HepG2 (cell line): ENCODE data around the gene GNRHR.

Experiments
- AKAP8 ChIP-seq: sonication (generic); formaldehyde crosslinking; IDR thresholded peaks from 2 replicates; pipeline ENCODE4 v1.5.1; 2020; ENCODE audit warnings: mild to moderate bottlenecking, missing genetic modification reagents
- ETV6 ChIP-seq: sonication (generic); formaldehyde crosslinking; conservative IDR thresholded peaks from 2 replicates; pipeline ENCODE4 v1.4.0; 2020; ENCODE audit warnings: missing genetic modification reagents
- FOXM1 ChIP-seq: sonication (generic); formaldehyde crosslinking; IDR thresholded peaks from 2 replicates; pipeline ENCODE4 v1.5.0; 2020; ENCODE audit warnings: missing genetic modification reagents
- POLR2AphosphoS5 ChIP-seq: IDR thresholded peaks from 2 replicates; pipeline ENCODE4 v1.6.1; 2012; ENCODE audit warnings: low read depth, low read length
- PRPF4 ChIP-seq: fragments of 200-400 bp; formaldehyde crosslinking; IDR thresholded peaks from 2 replicates; pipeline ENCODE4 v1.6.1; 2016; ENCODE audit warnings: low read length, low read depth; ENCODE audit not compliant: poor library complexity, severe bottlenecking
- TARDBP ChIP-seq: sonication (generic); formaldehyde crosslinking; IDR thresholded peaks from 2 replicates; pipeline ENCODE4 v1.8.0; 2022; ENCODE audit warnings: mild to moderate bottlenecking, missing genetic modification reagents
- TCF12 ChIP-seq, 2 experiments: fragments of 450-650 bp in 1 of 2; sonication (generic) in 1 of 2; formaldehyde crosslinking in 1 of 2; IDR thresholded peaks; 2 replicates each; pipeline versions ENCODE4 v1.6.1 to v1.8.0; 2017 to 2022; ENCODE audit warnings: antibody characterized with exemption in 1 of 2, mild to moderate bottlenecking in 1 of 2, missing genetic modification reagents in 1 of 2, moderate library complexity in 1 of 2
- ZFYVE20 ChIP-seq: sonication (generic); formaldehyde crosslinking; IDR thresholded peaks from 2 replicates; pipeline ENCODE4 v1.8.0; 2023; ENCODE audit warnings: low read depth, mild to moderate bottlenecking, moderate library complexity, missing genetic modification reagents, borderline replicate concordance
- ZHX1 ChIP-seq: sonication (generic); formaldehyde crosslinking; IDR thresholded peaks from 2 replicates; pipeline ENCODE4 v1.8.1; 2022; ENCODE audit warnings: low read depth, mild to moderate bottlenecking, missing genetic modification reagents
- ZNF24 ChIP-seq: fragments of 450-650 bp; IDR thresholded peaks from 2 replicates; pipeline ENCODE4 v1.6.1; 2017; ENCODE audit warnings: antibody characterized with exemption, mild to moderate bottlenecking
- ZSCAN20 ChIP-seq: sonication (generic); formaldehyde crosslinking; IDR thresholded peaks from 2 replicates; pipeline ENCODE4 v1.4.0; 2020; ENCODE audit warnings: missing genetic modification reagents, mild to moderate bottlenecking, borderline replicate concordance

DNA sequence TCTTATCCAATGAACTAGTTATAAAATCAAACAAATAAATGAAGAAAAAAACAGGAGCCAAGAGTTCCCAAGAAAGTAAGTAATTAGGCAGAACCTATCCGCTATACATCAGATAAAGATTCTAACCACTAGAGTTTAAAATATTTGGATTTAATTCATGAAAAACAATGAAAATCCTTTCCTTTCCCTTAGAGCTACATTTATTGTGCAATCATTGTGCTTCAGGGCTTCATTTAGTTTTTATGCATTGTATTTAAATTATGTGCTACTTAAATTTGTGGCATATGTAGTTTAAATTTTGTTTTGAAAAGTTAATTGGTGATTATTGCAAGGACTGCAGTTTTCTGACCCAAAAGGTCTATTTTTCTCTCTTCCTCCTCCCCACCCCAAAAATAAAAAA, 17.9 kb downstream of the GNRHR start:
- TF ChIP-seq POLR2AphosphoS5: no peak
- TF ChIP-seq ZSCAN20 (CRISPR knock-in tag): no peak
- TF ChIP-seq ZFYVE20 (CRISPR knock-in tag): no peak
- TF ChIP-seq TCF12 (IDR thresholded peaks at IDR 0.05): no peak
- no peak for TF ChIP-seq TCF12 (CRISPR knock-in tag; IDR thresholded peaks at IDR 0.05)
- TF ChIP-seq ZHX1: no peak
- TF ChIP-seq AKAP8 (CRISPR knock-in tag): no peak
- TF ChIP-seq TARDBP (CRISPR knock-in tag): no peak
- TF ChIP-seq FOXM1 (CRISPR knock-in tag): no peak
- TF ChIP-seq ETV6: no peak
- TF ChIP-seq PRPF4: no peak
- TF ChIP-seq ZNF24: no peak
